Fibroblast of lung (primary cell): ENCODE results near the gene GALK2. TPM values are rescaled to one million over a fixed set of nuclear protein-coding genes. Genes with fewer than 3 reads are reported as not detected.
A peak's percentile ranks its signal among the peaks of the same experiment; 100 is the strongest.

Experiments used
- DNase-seq, 2 donors: peaks; one replicate each; pipeline versions ENCODE4 v3.0.0 to v3.0.0-alpha.2; 2010; ENCODE audit warnings: low read depth in 2 of 2
- H2AFZ ChIP-seq: 2 replicates; pipeline ENCODE4 v1.5.1; 2012; ENCODE audit warnings: low read length, control low read depth, inconsistent platforms
- H3K27ac ChIP-seq: 2 replicates; pipeline ENCODE4 v1.5.1; 2011; ENCODE audit warnings: low read length, control low read depth; ENCODE audit not compliant: insufficient read depth
- H3K27me3 ChIP-seq: 2 replicates; pipeline ENCODE4 v1.5.1; 2011; ENCODE audit warnings: mild to moderate bottlenecking, low read length; ENCODE audit not compliant: control insufficient read depth, insufficient read depth
- H3K36me3 ChIP-seq: 2 replicates; pipeline ENCODE4 v1.5.1; 2011; ENCODE audit warnings: low read length; ENCODE audit not compliant: control insufficient read depth, insufficient read depth
- H3K4me1 ChIP-seq: 2 replicates; pipeline ENCODE4 v1.5.1; 2011; ENCODE audit warnings: low read length; ENCODE audit not compliant: control insufficient read depth, insufficient read depth; ENCODE audit errors: extremely low read depth
- H3K4me2 ChIP-seq: 2 replicates; pipeline ENCODE4 v1.5.1; 2011; ENCODE audit warnings: low read length, control low read depth; ENCODE audit not compliant: insufficient read depth; ENCODE audit errors: extremely low read depth
- H3K4me3 ChIP-seq, 4 experiments: fragments of 200-600 bp in 1 of 4; sonication (generic) in 1 of 4; replicated peaks in 1 of 4; 2 replicates each; pipeline ENCODE4 v1.5.1; 2011 to 2016; ENCODE audit warnings: low read length in 4 of 4, low read depth in 3 of 4, mild to moderate bottlenecking in 3 of 4, control low read depth in 2 of 4, inconsistent platforms in 1 of 4, mixed read lengths in 1 of 4; ENCODE audit not compliant: insufficient read depth in 1 of 4; ENCODE audit errors: control extremely low read depth in 1 of 4
- H3K79me2 ChIP-seq: 2 replicates; pipeline ENCODE4 v1.5.1; 2012; ENCODE audit warnings: mild to moderate bottlenecking, low read length, inconsistent platforms; ENCODE audit not compliant: control insufficient read depth, insufficient read depth
- H3K9ac ChIP-seq: 2 replicates; pipeline ENCODE4 v1.5.1; 2011; ENCODE audit warnings: mild to moderate bottlenecking, low read length, control low read depth; ENCODE audit not compliant: insufficient read depth
- H3K9me3 ChIP-seq: 2 replicates; pipeline ENCODE4 v1.5.1; 2012; ENCODE audit warnings: low read depth, low read length; ENCODE audit not compliant: control insufficient read depth, insufficient read depth
- H4K20me1 ChIP-seq: 2 replicates; pipeline ENCODE4 v1.5.1; 2011; ENCODE audit warnings: low read length; ENCODE audit not compliant: control insufficient read depth, insufficient read depth; ENCODE audit errors: extremely low read depth
- CTCF ChIP-seq, 2 donors: IDR thresholded peaks in 1 of 2; conservative IDR thresholded peaks in 1 of 2; 1 replicate in 1 of 2; 2 replicates in 1 of 2; pipeline ENCODE4 v1.5.1; 2011 to 2012; ENCODE audit warnings: low read length in 2 of 2, control low read depth in 1 of 2, inconsistent platforms in 1 of 2, low read depth in 1 of 2, mild to moderate bottlenecking in 1 of 2
- EZH2 ChIP-seq: IDR thresholded peaks from 2 replicates; pipeline ENCODE4 v1.5.1; 2012; ENCODE audit warnings: low read length, control low read depth, mild to moderate bottlenecking; ENCODE audit errors: missing control alignments
- polyA plus RNA-seq, 2 donors: library from polyadenylated mRNA; depleted of rRNA in 1 of 2; stranded (reverse) in 1 of 2; unstranded in 1 of 2; fragments of >200 nt; gene quantifications; 2 replicates each; pipeline ENCODE4 v1.2.1, GENCODE V29; 2011 to 2012; ENCODE audit warnings: missing spikeins in 1 of 2
- total RNA-seq: library from RNA; depleted of rRNA; stranded (reverse); fragments of >200 nt; gene quantifications from 2 replicates; pipeline ENCODE4 v1.2.1, GENCODE V29; 2014

Gene GALK2
- total and polyA plus RNA-seq, 2 donors (not counting 1 experiment from before 2014, with no cell fraction given), result 37.5 to 74.5 TPM

- Histone ChIP-seq H4K20me1 (no peaks in the 10 kb centered on the region), H2AFZ (no peak overlapping the region), H3K27me3 (no peaks in the 10 kb centered on the region), H3K36me3 (no peaks in the 10 kb centered on the region), H3K9ac (no peak overlapping the region), H3K79me2 (no peaks in the 10 kb centered on the region), H3K4me1 (peaks cover 18% of the 10 kb centered on the region), H3K9me3 (no peaks in the 10 kb centered on the region), H3K4me2 (no peak overlapping the region), H3K27ac (peak overlapping the region; percentile 5), H3K4me3 (no peak overlapping the region)
- no peak for TF ChIP-seq EZH2
- TF ChIP-seq CTCF (conservative IDR thresholded peaks at IDR 0.05 in 1 of 2, IDR thresholded peaks at IDR 0.05 in 1 of 2; ENCODE audit: low read depth in 1 of 2, low read length in 2 of 2), result no peak
- DNase-seq, result peak; percentile 85 to 97
Observed at GRCh38 chr15:49238342-49238741, 68.3 kb downstream of the GALK2 start.

- Histone ChIP-seq H3K9me3 (no peaks in the 10 kb centered on the region), H3K4me2 (no peak overlapping the region), H3K79me2 (no peaks in the 10 kb centered on the region), H4K20me1 (no peaks in the 10 kb centered on the region), H3K4me1 (peaks cover 20% of the 10 kb centered on the region), H3K27me3 (no peaks in the 10 kb centered on the region), H2AFZ (no peak overlapping the region), H3K27ac (no peak overlapping the region), H3K4me3 (no peak overlapping the region), H3K9ac (no peak overlapping the region), H3K36me3 (no peaks in the 10 kb centered on the region)
- DNase-seq, result peak in 1 of 2 donors; percentile 45
- no peak for TF ChIP-seq CTCF (conservative IDR thresholded peaks at IDR 0.05 in 1 of 2, IDR thresholded peaks at IDR 0.05 in 1 of 2; ENCODE audit: low read depth in 1 of 2, low read length in 2 of 2)
- TF ChIP-seq EZH2, result no peak
Observed at GRCh38 chr15:49239105-49239504, 69.1 kb downstream of the GALK2 start.

GRCh38 chr15:49242820-49243219 is 72.8 kb downstream of the GALK2 start:
- H3K9me3 ChIP-seq, result no peaks in the 10 kb centered on the region
- peaks cover 16% of the 10 kb centered on the region for H3K4me1 ChIP-seq
- peaks cover 1% of the 10 kb centered on the region for H3K36me3 ChIP-seq
- H3K79me2 ChIP-seq, result no peaks in the 10 kb centered on the region
- H2AFZ ChIP-seq, result no peak overlapping the region
- peak overlapping the region; percentile 76 for H3K27ac ChIP-seq
- H4K20me1 ChIP-seq, result no peaks in the 10 kb centered on the region
- H3K9ac ChIP-seq, result no peak overlapping the region
- no peaks in the 10 kb centered on the region for H3K27me3 ChIP-seq
- peak; percentile 96 to 98 for DNase-seq
- H3K4me2 ChIP-seq, result peak overlapping the region; percentile 46
- no peak overlapping the region for H3K4me3 ChIP-seq
- no peak for TF ChIP-seq EZH2
- TF ChIP-seq CTCF (conservative IDR thresholded peaks at IDR 0.05 in 1 of 2, IDR thresholded peaks at IDR 0.05 in 1 of 2; ENCODE audit: low read depth in 1 of 2, low read length in 2 of 2), result no peak
